Rectal smooth muscle tissue (tissue), 1 donor: ENCODE measurements around the gene PRIMPOL.
"Not testable (repeated sequence)": the region's sequence is repeated elsewhere in the genome, so short reads cannot be mapped to it uniquely, and the experiment has no call there.

Experiments
- H3K27ac ChIP-seq: one replicate; pipeline ENCODE4 v1.7.0; 2013; ENCODE audit warnings: low read depth, low read length, inconsistent platforms
- H3K27me3 ChIP-seq: one replicate; pipeline ENCODE4 v1.7.0; 2013; ENCODE audit warnings: low read length; ENCODE audit not compliant: control insufficient read depth, insufficient read depth
- H3K36me3 ChIP-seq: one replicate; pipeline ENCODE4 v1.7.0; 2013; ENCODE audit warnings: low read length; ENCODE audit not compliant: control insufficient read depth, insufficient read depth
- H3K4me1 ChIP-seq: one replicate; pipeline ENCODE4 v1.7.0; 2013; ENCODE audit warnings: low read length; ENCODE audit not compliant: control insufficient read depth, insufficient read depth
- H3K4me3 ChIP-seq: one replicate; pipeline ENCODE4 v1.7.0; 2013; ENCODE audit warnings: low read length
- H3K9ac ChIP-seq: one replicate; pipeline ENCODE4 v1.7.0; 2013; ENCODE audit warnings: low read length

Gene PRIMPOL, protein sequence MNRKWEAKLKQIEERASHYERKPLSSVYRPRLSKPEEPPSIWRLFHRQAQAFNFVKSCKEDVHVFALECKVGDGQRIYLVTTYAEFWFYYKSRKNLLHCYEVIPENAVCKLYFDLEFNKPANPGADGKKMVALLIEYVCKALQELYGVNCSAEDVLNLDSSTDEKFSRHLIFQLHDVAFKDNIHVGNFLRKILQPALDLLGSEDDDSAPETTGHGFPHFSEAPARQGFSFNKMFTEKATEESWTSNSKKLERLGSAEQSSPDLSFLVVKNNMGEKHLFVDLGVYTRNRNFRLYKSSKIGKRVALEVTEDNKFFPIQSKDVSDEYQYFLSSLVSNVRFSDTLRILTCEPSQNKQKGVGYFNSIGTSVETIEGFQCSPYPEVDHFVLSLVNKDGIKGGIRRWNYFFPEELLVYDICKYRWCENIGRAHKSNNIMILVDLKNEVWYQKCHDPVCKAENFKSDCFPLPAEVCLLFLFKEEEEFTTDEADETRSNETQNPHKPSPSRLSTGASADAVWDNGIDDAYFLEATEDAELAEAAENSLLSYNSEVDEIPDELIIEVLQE

DNA sequence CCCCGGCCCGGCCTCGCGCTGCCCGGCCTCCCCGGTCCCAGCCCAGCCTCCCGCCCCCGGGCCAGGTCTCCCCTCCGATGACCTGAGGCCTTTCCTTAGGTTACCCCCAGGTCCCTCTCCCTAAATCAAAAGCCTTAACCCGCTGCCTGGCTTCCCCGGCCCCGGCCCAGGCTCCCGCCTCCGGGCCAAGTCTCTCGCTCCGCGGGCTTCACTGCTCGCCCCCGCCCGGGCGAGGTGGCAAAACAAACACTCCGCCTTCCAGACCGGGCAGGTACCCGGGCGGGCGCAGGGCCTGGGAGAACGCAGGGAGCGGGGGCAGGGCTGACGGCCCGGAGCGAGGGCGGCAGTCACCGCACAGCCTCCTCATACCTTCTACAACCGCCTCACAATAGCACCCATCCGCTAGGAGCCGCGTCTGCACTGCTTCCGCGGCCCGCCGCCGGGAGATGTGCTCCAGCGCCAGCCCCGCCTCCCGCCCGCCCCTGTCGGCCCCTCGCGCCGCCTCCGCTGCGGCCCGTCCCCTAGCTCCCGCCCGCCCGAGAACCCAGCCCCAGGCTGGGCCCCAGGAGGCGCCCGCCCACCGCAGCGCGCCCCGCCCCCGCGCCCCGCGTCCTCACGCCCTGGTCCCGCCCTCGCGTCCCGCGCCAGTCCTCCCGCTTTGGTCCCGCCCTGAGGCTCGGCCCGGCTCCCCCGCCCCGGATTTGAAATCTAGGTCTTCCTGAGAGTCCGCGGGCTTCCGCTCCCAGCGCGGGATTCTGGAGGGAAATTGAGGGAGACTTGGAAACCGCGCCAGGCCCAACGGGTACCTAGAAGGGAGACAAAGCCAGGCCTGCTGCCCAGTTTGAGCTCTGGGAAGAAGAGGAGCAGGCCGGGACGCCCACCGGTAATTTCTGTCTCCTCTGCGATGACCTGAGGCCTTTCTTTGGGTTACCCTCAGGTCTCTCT lies at the start of gene PRIMPOL, which contains the start of gene CASP3:
PRIMPOL (plus strand) TSS at position 713 of the 945 bp plus-strand sequence. CDS start 7,403 bp downstream, outside the sequence.
CASP3 (minus strand) TSS at position 422 of the 945 bp plus-strand sequence. CDS start 10,994 bp downstream, outside the sequence.
- H3K36me3 ChIP-seq, result no peaks in the 10 kb centered on the region
- H3K27me3 ChIP-seq, result no peaks in the 10 kb centered on the region
- H3K4me3 ChIP-seq, result peak within 1 kb of the TSS; percentile 82
- H3K9ac ChIP-seq, result peak within 1 kb of the TSS; percentile 89
- peak within 1 kb of the TSS; percentile 93 for H3K27ac ChIP-seq
- peaks cover 12% of the 10 kb centered on the region for H3K4me1 ChIP-seq

DNA sequence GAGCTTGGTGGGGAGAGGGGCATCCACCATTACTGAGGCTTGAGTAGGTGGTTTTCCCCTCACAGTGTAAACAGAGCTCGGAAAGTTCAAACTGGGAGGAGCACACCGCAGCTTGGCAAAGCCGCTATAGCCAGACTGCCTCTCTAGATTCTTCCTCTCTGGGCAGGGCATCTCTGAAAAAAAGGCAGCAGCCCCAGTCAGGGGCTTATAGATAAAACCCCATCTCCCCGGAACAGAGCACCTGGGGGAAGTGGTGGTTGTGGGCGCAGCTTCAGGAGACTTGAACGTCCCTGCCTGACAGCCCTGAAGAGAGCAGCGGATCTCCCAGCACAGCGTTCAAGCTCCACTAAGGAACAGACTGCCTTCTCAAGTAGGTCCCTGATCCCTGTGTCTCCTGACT lies 48.6 kb upstream of the PRIMPOL start:
- H3K27ac ChIP-seq, H3K27me3 ChIP-seq, H3K4me3 ChIP-seq, H3K9ac ChIP-seq, H3K36me3 ChIP-seq, H3K4me1 ChIP-seq: not testable (repeated sequence)

DNA sequence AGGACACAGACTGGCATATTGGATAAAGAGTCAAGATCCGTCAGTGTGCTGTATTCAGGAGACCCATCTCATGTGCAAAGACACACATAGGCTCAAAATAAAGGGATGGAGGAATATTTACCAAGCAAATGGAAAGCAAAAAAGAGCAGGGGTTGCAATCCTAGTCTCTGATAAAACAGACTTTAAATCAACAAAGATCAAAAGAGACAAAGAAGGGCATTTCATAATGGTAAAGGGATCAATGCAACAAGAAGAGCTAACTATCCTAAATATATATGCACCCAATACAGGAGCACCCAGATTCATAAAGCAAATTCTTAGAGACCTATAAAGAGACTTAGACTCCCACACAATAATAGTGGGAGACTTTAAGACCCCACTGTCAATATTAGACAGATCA lies 46.7 kb upstream of the PRIMPOL start:
- H3K4me3 ChIP-seq, result not testable (repeated sequence)

DNA sequence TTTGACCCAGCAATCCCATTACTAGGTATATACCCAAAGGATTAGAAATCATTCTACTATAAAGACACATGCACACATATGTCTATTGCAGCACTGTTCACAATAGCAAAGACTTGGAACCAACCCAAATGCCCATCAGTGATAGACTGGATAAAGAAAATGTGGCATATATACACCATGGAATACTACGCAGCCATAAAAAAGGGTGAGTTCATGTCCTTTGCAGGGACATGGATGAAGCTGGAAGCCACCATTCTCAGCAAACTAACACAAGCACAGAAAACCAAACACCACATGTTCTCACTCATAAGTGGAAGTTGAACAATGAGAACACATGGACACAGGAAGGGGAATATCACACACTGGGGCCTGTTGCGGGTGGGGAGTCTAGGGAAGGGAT lies 42.1 kb upstream of the PRIMPOL start:
- H3K4me3 ChIP-seq, H3K36me3 ChIP-seq, H3K4me1 ChIP-seq, H3K9ac ChIP-seq, H3K27me3 ChIP-seq, H3K27ac ChIP-seq: not testable (repeated sequence)

More for the DNA sequence above, 46.7 kb upstream of the PRIMPOL start:
- not testable (repeated sequence) for H3K9ac ChIP-seq, H3K27ac ChIP-seq, H3K27me3 ChIP-seq, H3K36me3 ChIP-seq, H3K4me1 ChIP-seq

DNA sequence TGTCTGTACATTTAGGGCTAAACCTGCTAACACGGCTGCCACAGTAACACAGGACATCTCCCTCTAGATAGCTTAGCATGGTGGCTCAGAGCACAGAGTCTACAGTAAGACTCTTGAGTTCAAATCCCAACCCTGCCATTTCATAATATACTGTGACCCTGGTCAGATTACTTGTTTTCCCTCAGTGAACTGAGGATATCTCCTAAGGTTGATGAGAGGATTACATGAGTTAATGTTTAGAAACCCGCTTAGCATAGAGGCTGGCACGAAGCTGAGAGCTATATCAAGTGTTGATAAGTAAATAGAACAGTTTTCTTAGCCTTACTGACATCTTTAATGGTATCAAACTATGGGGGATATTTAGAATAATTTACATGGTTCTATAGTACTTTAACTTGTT lies 37.5 kb upstream of the PRIMPOL start:
- no peak overlapping the region for H3K4me3 ChIP-seq
- no peak overlapping the region for H3K9ac ChIP-seq
- H3K4me1 ChIP-seq, result no peaks in the 10 kb centered on the region
- H3K36me3 ChIP-seq, result no peaks in the 10 kb centered on the region
- H3K27me3 ChIP-seq, result no peaks in the 10 kb centered on the region
- no peak overlapping the region for H3K27ac ChIP-seq

DNA sequence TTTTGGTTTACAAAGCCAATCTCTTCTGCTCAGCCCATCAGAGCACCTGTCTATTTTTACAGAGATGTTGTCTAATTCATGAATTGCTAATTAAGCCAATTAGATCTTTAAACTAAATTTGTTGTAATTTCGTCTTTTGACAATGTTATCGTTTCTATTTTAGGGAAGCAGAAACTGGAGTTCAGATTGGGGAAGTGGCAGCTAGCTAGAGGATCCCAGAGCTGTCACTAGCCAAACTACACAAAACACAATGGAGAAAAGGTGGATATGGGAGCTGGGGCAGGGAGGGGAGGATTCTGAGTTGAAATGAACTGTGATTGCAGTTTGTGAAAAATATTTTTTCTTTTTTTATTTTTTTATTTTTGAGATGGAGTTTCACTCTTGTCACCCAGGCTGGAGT lies 36.1 kb upstream of the PRIMPOL start:
- H3K27me3 ChIP-seq, result no peaks in the 10 kb centered on the region
- H3K4me1 ChIP-seq, result no peaks in the 10 kb centered on the region
- no peak overlapping the region for H3K4me3 ChIP-seq
- H3K9ac ChIP-seq, result no peak overlapping the region
- H3K36me3 ChIP-seq, result no peaks in the 10 kb centered on the region
- no peak overlapping the region for H3K27ac ChIP-seq

DNA sequence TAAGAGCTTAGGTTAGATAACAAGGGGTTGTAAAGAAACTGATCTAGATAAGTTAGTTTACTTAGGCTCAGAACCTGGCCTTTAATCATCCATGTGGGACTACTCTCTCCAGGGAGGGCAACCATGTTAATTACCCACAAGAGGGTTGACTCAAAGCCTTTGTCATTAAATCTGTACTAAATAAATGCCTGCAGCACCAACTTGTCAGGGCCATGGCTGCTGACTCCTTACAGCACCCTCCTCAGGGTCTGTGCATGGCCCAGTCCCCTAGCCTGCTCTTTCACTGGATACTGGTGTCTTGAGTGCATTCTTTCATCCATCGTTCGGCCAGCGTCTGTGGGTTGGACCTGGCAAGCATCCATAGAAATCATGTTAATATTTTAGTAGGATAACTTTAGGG lies 35.0 kb upstream of the PRIMPOL start:
- Histone ChIP-seq H3K36me3 (no peaks in the 10 kb centered on the region), H3K4me1 (no peaks in the 10 kb centered on the region), H3K27ac (no peak overlapping the region), H3K9ac (no peak overlapping the region), H3K4me3 (no peak overlapping the region), H3K27me3 (no peaks in the 10 kb centered on the region)

DNA sequence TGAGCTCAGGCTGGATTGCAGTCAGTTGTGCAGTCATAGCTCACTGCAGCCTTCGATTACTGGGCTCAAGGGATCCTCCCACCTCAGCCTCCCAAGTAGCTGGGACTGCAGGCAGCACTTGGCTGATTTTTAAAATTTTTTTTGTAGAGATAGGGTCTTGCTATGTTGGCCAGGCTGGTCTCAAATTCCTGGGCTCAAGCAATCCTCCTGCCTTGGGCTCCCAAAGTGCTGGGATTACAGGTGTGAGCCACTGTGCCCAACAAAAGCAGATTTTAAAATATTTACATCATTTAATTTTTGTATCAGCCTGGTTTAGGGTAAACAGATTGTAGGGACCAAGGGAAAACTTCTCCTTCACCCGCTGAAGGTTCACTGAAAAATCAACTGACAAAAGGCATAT lies 33.4 kb upstream of the PRIMPOL start:
- H3K36me3 ChIP-seq, H3K4me3 ChIP-seq, H3K9ac ChIP-seq, H3K27me3 ChIP-seq, H3K4me1 ChIP-seq, H3K27ac ChIP-seq: not testable (repeated sequence)

DNA sequence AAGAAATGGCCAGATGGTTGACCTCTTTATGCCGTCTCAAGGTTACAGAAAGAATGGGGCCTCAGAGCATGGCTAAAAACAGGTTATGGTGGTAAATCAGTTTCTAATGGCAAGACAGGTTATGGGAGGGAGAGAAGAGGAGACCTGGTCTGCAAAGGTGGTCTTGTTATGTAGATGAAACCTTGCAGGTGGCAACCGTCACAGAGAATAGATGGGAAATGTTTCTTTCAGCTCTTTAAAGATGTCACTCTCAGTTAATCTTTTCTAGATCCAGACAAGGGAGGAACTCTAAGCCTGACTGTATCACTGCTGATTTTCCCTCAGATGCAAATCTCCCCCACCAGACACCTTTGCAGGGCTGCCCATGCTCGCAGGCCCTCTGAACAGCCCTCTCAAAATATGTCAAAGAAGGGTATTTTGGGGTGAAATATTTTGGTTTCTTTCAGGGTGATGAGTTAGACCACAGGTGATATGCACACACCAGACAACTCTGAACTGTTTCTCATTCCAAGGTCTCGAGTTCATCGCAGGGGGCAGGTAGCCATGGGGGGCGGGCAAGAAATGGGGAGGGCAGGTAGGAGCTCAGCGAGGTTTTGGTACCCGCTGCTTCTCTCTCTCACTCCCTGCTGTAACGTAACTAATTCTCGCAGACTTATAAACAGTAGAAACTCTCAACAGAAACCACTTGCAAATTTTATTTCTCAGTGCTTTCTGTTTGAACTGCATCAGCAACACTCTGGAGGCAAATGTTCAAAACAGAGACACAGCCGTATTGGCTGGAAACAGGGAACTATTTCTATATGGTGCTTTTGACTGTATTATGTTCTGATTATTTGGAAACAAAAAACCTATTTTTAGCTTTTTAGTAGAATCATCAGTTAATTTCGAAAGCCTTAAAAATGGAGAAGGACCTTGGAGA lies 32.6 kb upstream of the PRIMPOL start:
- no peak overlapping the region for H3K9ac ChIP-seq
- H3K4me3 ChIP-seq, result no peak overlapping the region
- no peaks in the 10 kb centered on the region for H3K36me3 ChIP-seq
- no peaks in the 10 kb centered on the region for H3K27me3 ChIP-seq
- no peak overlapping the region for H3K27ac ChIP-seq
- no peaks in the 10 kb centered on the region for H3K4me1 ChIP-seq

DNA sequence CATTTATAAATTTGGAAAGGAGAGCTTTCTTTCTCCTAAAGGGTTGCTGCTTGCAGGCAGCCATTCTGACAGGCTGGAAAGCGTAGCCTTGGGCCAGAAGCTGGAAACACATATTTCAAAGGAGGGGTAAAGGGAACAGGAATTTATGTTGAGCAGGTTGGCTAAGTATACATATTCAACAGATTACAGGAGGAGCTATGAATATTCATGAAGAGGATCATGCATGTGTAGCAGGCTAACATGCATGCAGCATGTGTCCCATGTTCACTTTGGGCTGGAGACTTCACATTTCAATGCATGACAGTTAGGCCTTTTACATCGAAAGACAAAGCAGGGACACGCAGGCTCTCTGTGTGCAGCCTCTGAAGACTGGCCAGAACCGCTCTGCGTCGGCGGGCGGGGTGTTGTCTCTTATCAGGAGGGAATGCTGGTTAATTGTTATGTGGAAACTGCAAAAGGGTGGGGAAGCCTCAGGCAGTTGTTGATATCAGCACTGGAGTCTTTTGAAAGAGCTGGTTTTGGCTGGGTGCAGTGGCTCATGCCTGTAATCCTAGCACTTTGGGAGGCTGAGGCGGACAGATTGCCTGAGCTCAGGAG lies 31.8 kb upstream of the PRIMPOL start:
- Histone ChIP-seq H3K27me3 (no peaks in the 10 kb centered on the region), H3K27ac (no peak overlapping the region)

DNA sequence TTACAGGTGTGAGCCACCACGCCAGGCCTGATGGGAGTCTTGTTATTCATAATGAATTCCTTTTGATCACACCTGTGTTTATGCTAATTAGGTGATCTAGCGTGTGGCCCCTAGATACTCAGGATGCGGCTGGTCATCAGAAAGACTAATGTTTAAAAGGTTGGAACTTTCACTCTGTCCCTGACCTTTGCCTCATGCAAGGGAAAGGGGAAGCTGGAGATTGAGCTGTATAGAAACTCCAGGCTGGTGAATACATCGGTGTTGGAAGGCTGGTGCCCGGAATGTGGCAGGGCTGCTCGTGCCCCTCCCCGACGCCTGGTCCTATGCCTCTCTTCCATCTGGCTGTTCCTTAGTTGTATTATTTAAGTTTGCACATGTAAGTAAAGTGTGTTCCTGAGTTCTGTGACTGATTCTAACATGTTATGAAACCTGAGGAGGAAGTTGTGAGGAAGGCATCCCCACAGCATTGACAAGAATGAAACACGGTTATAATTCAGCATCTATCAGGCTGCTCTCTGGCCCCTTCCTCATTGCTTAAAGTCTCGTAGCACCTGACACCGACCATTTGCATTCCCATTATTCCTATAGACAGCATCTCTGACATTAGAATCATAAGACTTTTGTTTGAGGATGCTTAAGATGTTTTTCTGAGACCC lies 29.2 kb upstream of the PRIMPOL start:
- no peak overlapping the region for H3K9ac ChIP-seq
- H3K36me3 ChIP-seq, result no peaks in the 10 kb centered on the region
- no peaks in the 10 kb centered on the region for H3K4me1 ChIP-seq
- no peak overlapping the region for H3K27ac ChIP-seq
- no peak overlapping the region for H3K4me3 ChIP-seq
- no peaks in the 10 kb centered on the region for H3K27me3 ChIP-seq

More for the DNA sequence above, 31.8 kb upstream of the PRIMPOL start:
- Histone ChIP-seq H3K4me3 (no peak overlapping the region), H3K36me3 (no peaks in the 10 kb centered on the region), H3K9ac (no peak overlapping the region), H3K4me1 (no peaks in the 10 kb centered on the region)
